IMR-90 (cell line): ENCODE results near the gene YES1.

Experiments used
- CEBPB ChIP-seq: IDR thresholded peaks from 2 replicates; pipeline ENCODE4 v1.6.1; 2012; ENCODE audit warnings: low read depth, low read length, improper control_type of control experiment
- MAZ ChIP-seq: IDR thresholded peaks from 2 replicates; pipeline ENCODE4 v1.6.1; 2012; ENCODE audit warnings: low read depth, mild to moderate bottlenecking, low read length, improper control_type of control experiment, moderate library complexity, borderline replicate concordance
- MXI1 ChIP-seq: IDR thresholded peaks from 2 replicates; pipeline ENCODE4 v1.6.1; 2012; ENCODE audit warnings: low read depth, mild to moderate bottlenecking, low read length, moderate library complexity, borderline replicate concordance
- POLR2A ChIP-seq: IDR thresholded peaks from 2 replicates; pipeline ENCODE4 v1.6.1; 2012; ENCODE audit warnings: mild to moderate bottlenecking, low read depth, low read length
- RAD21 ChIP-seq: IDR thresholded peaks from 2 replicates; pipeline ENCODE4 v1.6.1; 2012; ENCODE audit warnings: low read length, improper control_type of control experiment
- RFX5 ChIP-seq: IDR thresholded peaks from 2 replicates; pipeline ENCODE4 v1.8.0; 2012; ENCODE audit warnings: low read depth, mild to moderate bottlenecking, low read length, moderate library complexity
- SMC3 ChIP-seq: fragments of 150-350 bp; IDR thresholded peaks from 2 replicates; pipeline ENCODE4 v1.6.1; 2016; ENCODE audit warnings: low read depth, mild to moderate bottlenecking, antibody characterized with exemption, low read length, moderate library complexity
- TF ChIP-seq, protein P1 (sequence below): fragments of 150-350 bp; IDR thresholded peaks from 2 replicates; pipeline ENCODE4 v1.6.1; 2017; ENCODE audit warnings: mild to moderate bottlenecking, antibody characterized with exemption, low read length, low read depth
- TF ChIP-seq, protein P2 (sequence below): conservative IDR thresholded peaks from 2 replicates; pipeline ENCODE4 v1.5.1; 2012; ENCODE audit warnings: mild to moderate bottlenecking, low read depth, low read length, improper control_type of control experiment

DNA sequence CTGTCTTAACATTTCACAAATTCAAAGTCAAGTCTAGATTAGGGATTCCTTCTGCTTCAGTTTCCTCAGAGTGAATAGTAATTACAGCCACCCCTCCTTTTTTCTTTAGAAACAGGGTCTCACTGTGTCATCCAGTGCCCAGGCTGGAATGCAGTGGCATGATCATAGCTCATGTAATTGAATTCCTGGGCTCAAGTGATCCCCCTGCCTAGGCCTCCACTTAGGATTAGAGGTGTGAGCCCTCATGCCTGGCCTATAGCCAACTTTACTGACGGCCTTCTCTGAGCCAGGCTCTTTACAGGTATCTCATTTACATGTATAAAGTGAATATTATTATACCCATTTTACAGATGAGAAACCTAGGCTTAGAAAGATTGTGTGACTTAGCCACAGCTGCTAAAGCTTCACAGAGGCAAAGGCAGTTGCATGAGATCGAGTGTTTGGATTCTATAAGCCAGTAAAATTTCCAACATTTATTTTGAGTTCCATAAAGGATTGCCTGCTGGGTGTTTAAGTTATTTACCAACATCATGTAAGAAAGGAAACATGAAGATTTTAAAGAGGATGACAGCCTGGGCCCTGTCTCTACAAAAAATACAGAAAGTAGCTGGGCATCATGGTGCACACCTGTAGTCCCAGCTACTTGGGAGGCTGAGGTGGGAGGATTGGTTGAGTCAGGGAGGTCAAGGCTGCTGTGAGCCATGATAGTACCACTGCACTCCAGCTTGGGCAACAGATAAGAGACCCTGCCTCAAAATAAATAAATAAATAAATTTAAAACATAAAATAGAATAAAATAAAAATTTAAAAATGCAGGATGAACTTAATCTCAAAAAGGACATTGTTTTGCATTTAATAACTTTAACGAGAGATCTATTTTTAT is 101.4 kb downstream of the YES1 start:
- TF ChIP-seq RFX5 = no peak
- TF ChIP-seq POLR2A = no peak
- TF ChIP-seq, protein P1, sequence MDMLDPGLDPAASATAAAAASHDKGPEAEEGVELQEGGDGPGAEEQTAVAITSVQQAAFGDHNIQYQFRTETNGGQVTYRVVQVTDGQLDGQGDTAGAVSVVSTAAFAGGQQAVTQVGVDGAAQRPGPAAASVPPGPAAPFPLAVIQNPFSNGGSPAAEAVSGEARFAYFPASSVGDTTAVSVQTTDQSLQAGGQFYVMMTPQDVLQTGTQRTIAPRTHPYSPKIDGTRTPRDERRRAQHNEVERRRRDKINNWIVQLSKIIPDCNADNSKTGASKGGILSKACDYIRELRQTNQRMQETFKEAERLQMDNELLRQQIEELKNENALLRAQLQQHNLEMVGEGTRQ = no peak
- TF ChIP-seq, protein P2, sequence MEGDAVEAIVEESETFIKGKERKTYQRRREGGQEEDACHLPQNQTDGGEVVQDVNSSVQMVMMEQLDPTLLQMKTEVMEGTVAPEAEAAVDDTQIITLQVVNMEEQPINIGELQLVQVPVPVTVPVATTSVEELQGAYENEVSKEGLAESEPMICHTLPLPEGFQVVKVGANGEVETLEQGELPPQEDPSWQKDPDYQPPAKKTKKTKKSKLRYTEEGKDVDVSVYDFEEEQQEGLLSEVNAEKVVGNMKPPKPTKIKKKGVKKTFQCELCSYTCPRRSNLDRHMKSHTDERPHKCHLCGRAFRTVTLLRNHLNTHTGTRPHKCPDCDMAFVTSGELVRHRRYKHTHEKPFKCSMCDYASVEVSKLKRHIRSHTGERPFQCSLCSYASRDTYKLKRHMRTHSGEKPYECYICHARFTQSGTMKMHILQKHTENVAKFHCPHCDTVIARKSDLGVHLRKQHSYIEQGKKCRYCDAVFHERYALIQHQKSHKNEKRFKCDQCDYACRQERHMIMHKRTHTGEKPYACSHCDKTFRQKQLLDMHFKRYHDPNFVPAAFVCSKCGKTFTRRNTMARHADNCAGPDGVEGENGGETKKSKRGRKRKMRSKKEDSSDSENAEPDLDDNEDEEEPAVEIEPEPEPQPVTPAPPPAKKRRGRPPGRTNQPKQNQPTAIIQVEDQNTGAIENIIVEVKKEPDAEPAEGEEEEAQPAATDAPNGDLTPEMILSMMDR = no peak
- TF ChIP-seq RAD21 = no peak
- TF ChIP-seq CEBPB = no peak
- no peak for TF ChIP-seq MXI1
- TF ChIP-seq MAZ = no peak
- TF ChIP-seq SMC3 = no peak
